Frontal cortex (tissue), 4 donors: Measurements from ENCODE around the gene MSMP. TPM values are rescaled to one million over a fixed set of nuclear protein-coding genes. Genes with fewer than 3 reads are reported as not detected.

Experiments used
- DNase-seq, 2 donors: peaks; one replicate each; pipeline ENCODE4 v3.0.0; 2012; ENCODE audit warnings: low spot score in 2 of 2
- FAIRE-seq: peaks from 2 replicates; lab custom pipeline; 2012; peaks lifted over from hg19 to GRCh38; lab: Jason Lieb, UNC
- small RNA-seq: library from RNA; depleted of rRNA; stranded (forward); fragments of <200 nt; gene quantifications from one replicate; pipeline ENCODE3, GENCODE V24; 2014
- total RNA-seq: library from RNA; depleted of rRNA; stranded (reverse); fragments of >200 nt; gene quantifications from one replicate; pipeline ENCODE4 v1.2.3, GENCODE V29; 2014
- donor health status: control.
- donor health status: control.
- donor health status: control.

The MSMP gene
- total RNA-seq, 1 donor from 2014 or later: 0.41 TPM

DNA sequence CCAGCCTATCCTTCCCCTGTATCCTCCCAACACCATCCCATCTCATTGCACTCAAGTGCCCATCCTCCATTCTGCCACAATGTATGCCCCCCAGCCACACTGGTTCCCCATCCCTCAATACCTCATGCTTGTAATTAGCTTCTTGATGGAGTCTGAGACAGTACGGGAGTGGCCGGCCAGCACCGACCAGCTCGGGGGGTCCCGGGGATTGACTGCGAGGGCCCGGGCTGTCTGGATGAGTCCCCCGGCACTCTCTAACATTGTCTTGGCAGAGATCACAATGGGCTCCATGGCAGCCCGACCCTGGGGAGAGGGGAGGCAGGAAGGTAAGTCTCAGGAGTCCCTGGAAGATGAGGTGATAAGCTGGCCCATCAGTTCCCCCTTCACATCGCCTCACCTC is 47.1 kb downstream of the MSMP start:
- no peak for DNase-seq
- no peak for FAIRE-seq

DNA sequence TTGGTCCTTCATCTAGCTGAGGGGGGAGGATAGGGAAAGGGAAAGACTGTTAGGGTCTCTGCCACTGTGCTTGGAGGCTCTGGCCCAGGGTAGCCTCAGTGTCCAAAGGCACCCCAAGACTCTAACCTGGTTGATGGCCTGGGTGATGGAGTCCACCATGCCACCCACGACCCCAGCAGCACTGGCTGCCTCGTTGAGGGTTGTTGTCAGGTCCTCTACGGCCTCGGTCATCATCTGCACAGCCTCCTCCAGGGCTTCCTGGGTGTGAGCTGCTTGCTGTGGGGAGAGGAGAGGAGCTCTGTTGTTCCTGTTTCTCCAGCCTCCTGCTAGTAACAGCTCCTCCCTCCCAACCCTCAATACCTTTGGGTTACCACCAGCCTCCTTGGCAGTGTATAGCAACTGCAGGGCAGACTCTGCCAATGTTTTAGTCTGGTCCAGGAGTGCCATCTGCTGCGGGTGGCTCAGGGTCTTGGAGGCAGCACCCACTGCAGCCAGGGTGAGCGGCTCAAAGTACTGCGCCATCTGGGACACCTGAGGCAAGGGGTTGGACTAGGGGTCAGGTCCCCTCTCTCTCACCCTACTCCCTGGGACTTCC is 48.1 kb downstream of the MSMP start:
- DNase-seq: no peak
- no peak for FAIRE-seq

DNA sequence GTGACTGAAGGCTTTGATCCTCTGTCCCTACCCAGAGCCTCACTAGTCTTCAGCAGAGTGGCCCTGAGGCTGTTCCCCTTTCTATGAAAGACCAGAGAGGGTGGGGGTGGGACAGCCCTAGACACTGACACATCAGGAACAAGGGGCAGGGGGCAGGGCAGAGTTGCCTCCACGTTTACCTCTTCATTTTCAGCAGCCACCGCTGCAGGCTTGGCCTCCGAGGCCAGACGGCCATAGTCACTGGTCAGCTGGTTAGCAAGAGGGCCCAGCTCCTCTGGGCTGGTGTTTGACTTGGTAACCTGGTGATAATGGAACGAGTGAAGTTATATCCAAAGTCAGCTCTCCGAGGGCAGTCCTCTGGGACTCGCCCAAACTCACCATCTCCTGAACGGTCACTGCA is 48.7 kb downstream of the MSMP start:
- FAIRE-seq (no peak), DNase-seq (no peak)

DNA sequence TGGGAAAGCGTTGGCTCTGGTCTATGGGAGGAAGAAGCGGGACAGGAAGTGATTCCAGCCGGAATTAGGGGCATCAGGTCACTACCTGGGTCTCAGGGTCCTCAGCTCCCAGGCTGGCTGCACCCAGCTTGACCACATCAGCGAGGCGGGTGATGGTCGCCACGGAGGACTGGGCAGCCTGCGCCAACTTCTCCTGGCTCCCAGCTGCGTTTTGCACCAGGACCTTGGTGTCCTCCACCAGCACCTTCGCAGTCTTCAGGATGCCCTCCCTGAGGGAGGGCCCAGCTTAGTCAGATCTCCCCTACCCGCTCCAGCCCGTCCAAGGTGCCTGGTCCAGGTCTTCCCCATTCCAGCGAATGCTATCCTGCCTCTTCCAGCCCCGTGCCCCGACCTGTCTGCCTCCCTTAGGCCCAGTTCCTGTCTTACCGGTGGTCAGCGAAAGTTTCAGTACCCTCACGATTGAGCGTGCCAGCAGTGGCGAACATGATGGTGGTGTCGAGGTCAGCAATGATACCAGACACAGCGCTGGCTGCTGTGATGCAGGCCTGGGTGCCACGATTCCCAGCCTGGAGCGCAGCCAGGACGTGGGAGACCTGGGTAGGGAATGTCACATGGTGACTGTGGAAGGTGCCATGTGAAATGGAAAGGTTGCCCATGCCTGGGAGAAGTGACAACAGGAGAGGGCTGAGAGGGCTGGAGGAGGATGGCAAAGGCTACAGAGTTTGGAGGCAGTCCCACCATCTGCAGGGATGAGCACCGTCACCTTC is 50.0 kb downstream of the MSMP start:
- DNase-seq: no peak
- FAIRE-seq: no peak

Small RNA genes lying within 50 kb of the gene (small RNA-seq; reads per million reads assigned to genes)
- gene MIR6853: not detected

Other genes starting within 250 kb of the MSMP start
- 12.2 TPM for gene TESK1, start 149.0 kb downstream of the MSMP start, total RNA-seq
- 0.41 TPM for gene CD72, start 135.9 kb downstream of the MSMP start, total RNA-seq
- gene SIT1, start 103.3 kb downstream of the MSMP start, total RNA-seq: not detected
- gene RMRP, start 96.3 kb downstream of the MSMP start, total RNA-seq: 133,388 TPM
- 10.6 TPM for gene CCDC107, start 96.0 kb downstream of the MSMP start, total RNA-seq
- gene ARHGEF39, start 89.1 kb downstream of the MSMP start, total RNA-seq: 0.41 TPM
- gene CA9, start 80.3 kb downstream of the MSMP start, total RNA-seq: 0.82 TPM
- gene TPM2, start 64.4 kb downstream of the MSMP start, total RNA-seq: 11.0 TPM
- gene TLN1, start 22.1 kb downstream of the MSMP start, total RNA-seq: 16.3 TPM
- 30.6 TPM for gene CREB3, start 21.6 kb downstream of the MSMP start, total RNA-seq
- 48.9 TPM for gene GBA2, start 5.0 kb downstream of the MSMP start, total RNA-seq
- 10.2 TPM for gene RGP1, start 5.0 kb downstream of the MSMP start, total RNA-seq
- gene NPR2, start 37.3 kb upstream of the MSMP start, total RNA-seq: 11.0 TPM
- 2.9 TPM for gene SPAG8, start 58.0 kb upstream of the MSMP start, total RNA-seq
- 9.0 TPM for gene HINT2, start 60.8 kb upstream of the MSMP start, total RNA-seq
- not detected for gene FAM221B, start 74.5 kb upstream of the MSMP start, total RNA-seq
- gene TMEM8B, start 75.0 kb upstream of the MSMP start, total RNA-seq: 4.1 TPM
- not detected for gene OR13J1, start 116.1 kb upstream of the MSMP start, total RNA-seq
- 0.82 TPM for gene HRCT1, start 151.9 kb upstream of the MSMP start, total RNA-seq
- 0.41 TPM for gene SPAAR, start 155.2 kb upstream of the MSMP start, total RNA-seq
- gene OR2S2, start 203.9 kb upstream of the MSMP start, total RNA-seq: not detected